ENCODE data around the gene NPY4R2. TPM values are rescaled to one million over a fixed set of nuclear protein-coding genes. Genes with fewer than 3 reads are reported as not detected.
"Not testable (repeated sequence)": the region's sequence is repeated elsewhere in the genome, so short reads cannot be mapped to it uniquely, and the experiment has no call there.

NPY4R2 gene
- not detected for polyA plus RNA-seq

GRCh38 chr10:47918475-47918874, at the start of gene NPY4R2:
NPY4R2 (plus strand) TSS chr10:47918662; CDS start chr10:47921988, 3,326 bp downstream.
- not testable (repeated sequence) for H3K27me3 Mint-ChIP-seq, H3K4me1 Mint-ChIP-seq, H3K4me3 Mint-ChIP-seq, H3K9me3 Mint-ChIP-seq, H3K27ac Mint-ChIP-seq, H3K36me3 Mint-ChIP-seq

GRCh38 chr10:47870887-47871286, 47.6 kb upstream of the NPY4R2 start:
- not testable (repeated sequence) for H3K4me3 Mint-ChIP-seq, H3K36me3 Mint-ChIP-seq, H3K27me3 Mint-ChIP-seq, H3K9me3 Mint-ChIP-seq, H3K27ac Mint-ChIP-seq, H3K4me1 Mint-ChIP-seq

- not testable (repeated sequence) for H3K9me3 Mint-ChIP-seq, H3K4me3 Mint-ChIP-seq, H3K4me1 Mint-ChIP-seq, H3K27ac Mint-ChIP-seq, H3K36me3 Mint-ChIP-seq, H3K27me3 Mint-ChIP-seq
Observed at GRCh38 chr10:47871485-47872180, 46.8 kb upstream of the NPY4R2 start.

GRCh38 chr10:47872236-47872635, 46.2 kb upstream of the NPY4R2 start:
- not testable (repeated sequence) for H3K4me3 Mint-ChIP-seq, H3K9me3 Mint-ChIP-seq, H3K27me3 Mint-ChIP-seq, H3K27ac Mint-ChIP-seq, H3K4me1 Mint-ChIP-seq, H3K36me3 Mint-ChIP-seq

GRCh38 chr10:47884239-47884638, 34.2 kb upstream of the NPY4R2 start:
- not testable (repeated sequence) for H3K27ac Mint-ChIP-seq, H3K9me3 Mint-ChIP-seq, H3K27me3 Mint-ChIP-seq, H3K4me3 Mint-ChIP-seq, H3K4me1 Mint-ChIP-seq, H3K36me3 Mint-ChIP-seq

- H3K9me3 Mint-ChIP-seq, H3K4me3 Mint-ChIP-seq, H3K27ac Mint-ChIP-seq, H3K4me1 Mint-ChIP-seq, H3K36me3 Mint-ChIP-seq, H3K27me3 Mint-ChIP-seq: not testable (repeated sequence)
Observed at GRCh38 chr10:47884934-47885333, 33.5 kb upstream of the NPY4R2 start.

GRCh38 chr10:47886356-47886755, 32.1 kb upstream of the NPY4R2 start:
- H3K27me3 Mint-ChIP-seq, H3K36me3 Mint-ChIP-seq, H3K9me3 Mint-ChIP-seq, H3K27ac Mint-ChIP-seq, H3K4me3 Mint-ChIP-seq, H3K4me1 Mint-ChIP-seq: not testable (repeated sequence)

GRCh38 chr10:47886827-47887226, 31.6 kb upstream of the NPY4R2 start:
- H3K27me3 Mint-ChIP-seq, H3K36me3 Mint-ChIP-seq, H3K4me1 Mint-ChIP-seq, H3K27ac Mint-ChIP-seq, H3K4me3 Mint-ChIP-seq, H3K9me3 Mint-ChIP-seq: not testable (repeated sequence)

GRCh38 chr10:47890737-47891136, 27.7 kb upstream of the NPY4R2 start:
- not testable (repeated sequence) for H3K27me3 Mint-ChIP-seq

GRCh38 chr10:47892494-47893261, 25.8 kb upstream of the NPY4R2 start:
- not testable (repeated sequence) for H3K9me3 Mint-ChIP-seq, H3K4me1 Mint-ChIP-seq, H3K36me3 Mint-ChIP-seq, H3K27me3 Mint-ChIP-seq, H3K4me3 Mint-ChIP-seq, H3K27ac Mint-ChIP-seq

More at GRCh38 chr10:47890737-47891136, 27.7 kb upstream of the NPY4R2 start:
- not testable (repeated sequence) for H3K27ac Mint-ChIP-seq, H3K4me3 Mint-ChIP-seq, H3K4me1 Mint-ChIP-seq, H3K36me3 Mint-ChIP-seq, H3K9me3 Mint-ChIP-seq

GRCh38 chr10:47894571-47894970, 23.9 kb upstream of the NPY4R2 start:
- not testable (repeated sequence) for H3K4me3 Mint-ChIP-seq, H3K4me1 Mint-ChIP-seq, H3K36me3 Mint-ChIP-seq, H3K27me3 Mint-ChIP-seq, H3K27ac Mint-ChIP-seq, H3K9me3 Mint-ChIP-seq

- not testable (repeated sequence) for H3K9me3 Mint-ChIP-seq, H3K27ac Mint-ChIP-seq, H3K36me3 Mint-ChIP-seq, H3K27me3 Mint-ChIP-seq, H3K4me1 Mint-ChIP-seq, H3K4me3 Mint-ChIP-seq
Observed at GRCh38 chr10:47897813-47898212, 20.6 kb upstream of the NPY4R2 start.

- H3K27ac Mint-ChIP-seq, H3K4me3 Mint-ChIP-seq, H3K36me3 Mint-ChIP-seq, H3K9me3 Mint-ChIP-seq, H3K4me1 Mint-ChIP-seq, H3K27me3 Mint-ChIP-seq: not testable (repeated sequence)
Observed at GRCh38 chr10:47909333-47909732, 9.1 kb upstream of the NPY4R2 start.

GRCh38 chr10:47910486-47910885, 8.0 kb upstream of the NPY4R2 start:
- H3K27me3 Mint-ChIP-seq, H3K9me3 Mint-ChIP-seq, H3K27ac Mint-ChIP-seq, H3K4me3 Mint-ChIP-seq, H3K36me3 Mint-ChIP-seq, H3K4me1 Mint-ChIP-seq: not testable (repeated sequence)

GRCh38 chr10:47914052-47914451, 4.4 kb upstream of the NPY4R2 start:
- not testable (repeated sequence) for H3K9me3 Mint-ChIP-seq, H3K36me3 Mint-ChIP-seq, H3K27me3 Mint-ChIP-seq, H3K4me1 Mint-ChIP-seq, H3K4me3 Mint-ChIP-seq, H3K27ac Mint-ChIP-seq

- not testable (repeated sequence) for H3K9me3 Mint-ChIP-seq, H3K4me3 Mint-ChIP-seq, H3K27me3 Mint-ChIP-seq, H3K4me1 Mint-ChIP-seq, H3K36me3 Mint-ChIP-seq, H3K27ac Mint-ChIP-seq
Observed at GRCh38 chr10:47915849-47916548, 2.5 kb upstream of the NPY4R2 start.

All from IgD-negative memory B cell (primary cell).